Smooth muscle cell (in vitro differentiated cells): ENCODE measurements around the gene COL18A1. TPM values are rescaled to one million over a fixed set of nuclear protein-coding genes. Genes with fewer than 3 reads are reported as not detected.

ENCODE experiments used
- DNase-seq: peaks from one replicate; lab custom pipeline; 2025; ENCODE audit not compliant: unreplicated experiment; lab: John Stamatoyannopoulos, UW
- H2AFZ ChIP-seq: fragments of 200-600 bp; sonication (generic); 2 replicates; pipeline ENCODE4 v1.6.0; 2016; ENCODE audit warnings: antibody characterized with exemption, low read depth, mild to moderate bottlenecking
- H3F3A ChIP-seq: fragments of 200-600 bp; sonication (generic); 2 replicates; pipeline ENCODE4 v1.6.0; 2017; ENCODE audit warnings: antibody characterized with exemption, low read depth
- H3K27ac ChIP-seq: fragments of 200-600 bp; sonication (generic); 2 replicates; pipeline ENCODE4 v1.5.1; 2016; ENCODE audit warnings: low read depth, mild to moderate bottlenecking
- H3K27me3 ChIP-seq: fragments of 200-600 bp; sonication (generic); 2 replicates; pipeline ENCODE4 v1.6.1; 2016; ENCODE audit warnings: low read depth, mild to moderate bottlenecking
- H3K36me3 ChIP-seq: fragments of 200-600 bp; sonication (generic); 2 replicates; pipeline ENCODE4 v1.5.1; 2016; ENCODE audit warnings: low read depth
- H3K4me1 ChIP-seq: fragments of 200-600 bp; sonication (generic); 2 replicates; pipeline ENCODE4 v1.5.1; 2016; ENCODE audit warnings: low read depth
- H3K4me2 ChIP-seq: fragments of 200-600 bp; sonication (generic); 2 replicates; pipeline ENCODE4 v1.6.0; 2016; ENCODE audit warnings: mild to moderate bottlenecking
- H3K4me3 ChIP-seq: fragments of 200-600 bp; sonication (generic); 2 replicates; pipeline ENCODE4 v1.5.1; 2016; ENCODE audit warnings: mild to moderate bottlenecking
- H3K79me2 ChIP-seq: fragments of 200-600 bp; sonication (generic); 2 replicates; pipeline ENCODE4 v1.6.0; 2016; ENCODE audit warnings: low read depth, mild to moderate bottlenecking
- H3K9ac ChIP-seq: fragments of 200-600 bp; sonication (generic); 2 replicates; pipeline ENCODE4 v1.6.0; 2016; ENCODE audit warnings: low read depth
- H3K9me3 ChIP-seq: fragments of 200-600 bp; sonication (generic); replicated peaks from 2 replicates; pipeline ENCODE4 v1.5.1; 2016; ENCODE audit warnings: low read depth
- H4K20me1 ChIP-seq: fragments of 200-600 bp; sonication (generic); 2 replicates; pipeline ENCODE4 v1.6.0; 2016; ENCODE audit warnings: low read depth
- WGBS: methylation state at CpG from one replicate; pipeline ENCODE4 v1.1.7; 2016; ENCODE audit warnings: low lambda C conversion rate; 5-methylcytosine and 5-hydroxymethylcytosine counted together
- polyA plus RNA-seq: library from polyadenylated mRNA; unstranded; fragments of >200 nt; fragmentation: Nextera tagmentation; extraction: Ambion mirVana; gene quantifications from 2 replicates; pipeline ENCODE4 v1.2.1, GENCODE V29; 2016
- total RNA-seq: library from RNA; depleted of rRNA; stranded (reverse); fragments of >200 nt; gene quantifications from 2 replicates; pipeline ENCODE4 v1.2.3, GENCODE V29; 2014
- TF ChIP-seq, protein P1 (sequence below): fragments of 200-600 bp; sonication (generic); IDR thresholded peaks from 2 replicates; pipeline ENCODE4 v1.5.1; 2017; ENCODE audit warnings: borderline replicate concordance, mild to moderate bottlenecking, antibody characterized with exemption; ENCODE audit not compliant: insufficient read depth, poor library complexity, severe bottlenecking

Gene COL18A1
- total and polyA plus RNA-seq, 2 experiments from 2014 or later: 192 to 485 TPM

DNA sequence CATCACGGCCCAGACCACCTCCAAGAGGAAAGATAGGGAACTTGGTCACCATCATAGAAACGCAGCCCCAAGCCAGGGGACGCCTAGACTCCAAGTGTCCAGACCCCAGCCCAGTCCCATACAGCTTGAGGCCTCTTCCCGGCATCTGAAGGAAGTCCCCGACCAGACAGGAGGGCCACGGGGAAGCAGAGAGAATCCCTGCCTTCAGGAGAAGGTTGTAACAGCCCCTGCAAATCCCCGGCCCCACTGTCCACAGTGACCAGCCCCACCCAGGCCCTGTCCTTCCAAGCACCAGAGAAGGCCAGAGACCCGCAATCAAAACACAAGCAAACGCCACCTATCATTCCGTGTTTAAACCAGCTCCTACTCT lies 135.6 kb downstream of the COL18A1 start:
- H3K27me3 ChIP-seq: no peaks in the 10 kb centered on the region
- H3K9me3 ChIP-seq: no peaks in the 10 kb centered on the region
- no peaks in the 10 kb centered on the region for H3F3A ChIP-seq
- no peaks in the 10 kb centered on the region for H4K20me1 ChIP-seq
- no peak overlapping the region for H2AFZ ChIP-seq
- H3K4me3 ChIP-seq: no peak overlapping the region
- no peaks in the 10 kb centered on the region for H3K79me2 ChIP-seq
- WGBS: 95% methylated on average over 10 of the region's 10 CpGs
- H3K4me1 ChIP-seq: no peaks in the 10 kb centered on the region
- TF ChIP-seq, protein P1, sequence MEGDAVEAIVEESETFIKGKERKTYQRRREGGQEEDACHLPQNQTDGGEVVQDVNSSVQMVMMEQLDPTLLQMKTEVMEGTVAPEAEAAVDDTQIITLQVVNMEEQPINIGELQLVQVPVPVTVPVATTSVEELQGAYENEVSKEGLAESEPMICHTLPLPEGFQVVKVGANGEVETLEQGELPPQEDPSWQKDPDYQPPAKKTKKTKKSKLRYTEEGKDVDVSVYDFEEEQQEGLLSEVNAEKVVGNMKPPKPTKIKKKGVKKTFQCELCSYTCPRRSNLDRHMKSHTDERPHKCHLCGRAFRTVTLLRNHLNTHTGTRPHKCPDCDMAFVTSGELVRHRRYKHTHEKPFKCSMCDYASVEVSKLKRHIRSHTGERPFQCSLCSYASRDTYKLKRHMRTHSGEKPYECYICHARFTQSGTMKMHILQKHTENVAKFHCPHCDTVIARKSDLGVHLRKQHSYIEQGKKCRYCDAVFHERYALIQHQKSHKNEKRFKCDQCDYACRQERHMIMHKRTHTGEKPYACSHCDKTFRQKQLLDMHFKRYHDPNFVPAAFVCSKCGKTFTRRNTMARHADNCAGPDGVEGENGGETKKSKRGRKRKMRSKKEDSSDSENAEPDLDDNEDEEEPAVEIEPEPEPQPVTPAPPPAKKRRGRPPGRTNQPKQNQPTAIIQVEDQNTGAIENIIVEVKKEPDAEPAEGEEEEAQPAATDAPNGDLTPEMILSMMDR: no peak
- no peaks in the 10 kb centered on the region for H3K36me3 ChIP-seq
- no peak overlapping the region for H3K9ac ChIP-seq
- no peak overlapping the region for H3K4me2 ChIP-seq
- no peak for DNase-seq
- H3K27ac ChIP-seq: no peak overlapping the region

DNA sequence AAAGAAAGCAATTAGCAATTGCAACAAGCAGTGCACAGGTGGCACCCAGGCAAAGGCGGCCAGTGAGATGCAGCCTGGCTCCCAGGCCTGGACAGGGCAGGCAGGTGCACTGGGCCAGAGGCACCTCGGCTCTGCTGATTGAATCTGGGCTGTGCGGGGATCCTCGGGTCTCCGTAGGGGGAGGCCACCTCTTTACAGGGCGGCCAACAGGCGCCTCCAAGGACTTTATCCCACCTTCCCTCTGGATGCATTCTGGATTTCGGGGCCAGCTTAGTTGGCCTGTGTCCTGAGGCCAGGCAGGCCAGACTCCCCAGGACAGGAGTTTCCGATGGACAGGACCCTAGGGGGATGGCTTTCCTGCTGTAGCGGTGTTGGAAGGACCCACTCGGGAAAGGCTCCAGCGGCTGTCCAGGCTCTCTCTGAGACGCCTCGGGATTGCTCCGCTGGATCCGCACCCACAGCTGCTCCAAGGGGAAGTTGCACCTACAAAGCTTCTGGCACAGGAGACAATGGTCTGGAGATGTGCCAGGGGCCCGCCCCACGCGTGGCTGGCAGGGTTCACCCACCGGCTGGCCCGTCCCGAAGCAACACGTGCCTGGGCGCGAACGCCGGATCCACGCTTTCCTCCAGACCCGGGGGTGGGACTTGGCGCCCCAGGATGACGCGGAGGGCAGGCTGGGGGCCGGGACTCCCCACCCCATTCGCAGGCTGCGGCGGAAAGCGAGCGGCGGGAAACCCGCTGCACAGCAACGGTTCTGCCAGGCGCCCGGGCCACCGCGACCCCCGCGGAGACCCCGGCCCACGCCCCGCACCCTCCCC lies 136.5 kb downstream of the COL18A1 start:
- Histone ChIP-seq H3K4me2 (peak overlapping the region; percentile 94), H3K9ac (no peak overlapping the region)
- TF ChIP-seq, protein P1: no peak

DNA sequence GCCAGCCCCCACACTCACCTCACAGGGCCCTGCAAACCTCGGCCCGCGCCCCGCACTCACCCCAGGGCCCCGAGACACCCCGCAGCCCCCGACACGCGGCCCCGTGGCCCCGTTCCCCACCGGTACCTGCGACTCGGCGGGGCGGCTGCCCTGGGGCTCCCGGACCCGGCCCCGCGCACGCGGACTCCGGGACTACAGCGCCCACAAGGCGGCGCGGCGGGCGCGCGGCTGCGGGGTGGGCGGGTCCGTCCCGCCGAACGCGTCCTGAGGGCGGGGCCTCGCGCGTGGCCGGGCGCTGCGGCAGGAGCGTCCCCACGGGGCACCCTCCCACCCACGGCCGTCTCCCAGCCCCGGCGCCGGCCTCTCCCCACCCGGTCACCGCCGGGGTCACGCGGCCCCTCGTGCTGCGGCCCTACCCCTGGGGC lies 137.3 kb downstream of the COL18A1 start, which contains the start of gene SLC19A1:
Gene SLC19A1 (minus strand): TSS at position 199 of the 425 bp plus-strand sequence. CDS start 4,481 bp downstream, outside the sequence.
- Histone ChIP-seq H3K27me3 (no peaks in the 10 kb centered on the region), H3K9ac (no peak within 1 kb of the TSS), H3K4me3 (peak within 1 kb of the TSS; percentile 86), H2AFZ (peak within 1 kb of the TSS; percentile 86), H3F3A (no peaks in the 10 kb centered on the region), H3K4me1 (no peaks in the 10 kb centered on the region), H3K9me3 (no peaks in the 10 kb centered on the region), H3K27ac (no peak within 1 kb of the TSS), H3K4me2 (peak within 1 kb of the TSS; percentile 94), H3K36me3 (no peaks in the 10 kb centered on the region), H4K20me1 (no peaks in the 10 kb centered on the region), H3K79me2 (no peaks in the 10 kb centered on the region)
- WGBS: no CpG with 5 or more reads among the region's 59 CpGs
- TF ChIP-seq, protein P1: peak; percentile 51
- no peak for DNase-seq

More for the DNA sequence above, 136.5 kb downstream of the COL18A1 start:
- Histone ChIP-seq H3K36me3 (no peaks in the 10 kb centered on the region), H3K27ac (no peak overlapping the region), H3K9me3 (no peaks in the 10 kb centered on the region), H3K4me3 (peak overlapping the region; percentile 86), H3K27me3 (no peaks in the 10 kb centered on the region), H3K79me2 (no peaks in the 10 kb centered on the region), H2AFZ (peak overlapping the region; percentile 86), H4K20me1 (no peaks in the 10 kb centered on the region), H3K4me1 (no peaks in the 10 kb centered on the region), H3F3A (no peaks in the 10 kb centered on the region)
- WGBS: 27% methylated on average over 39 of the region's 50 CpGs
- no peak for DNase-seq
